EH (cell line): ENCODE measurements around the gene UBE2L3.
A peak's percentile ranks its signal among the peaks of the same experiment; 100 is the strongest.
"Not testable (repeated sequence)": the region's sequence is repeated elsewhere in the genome, so short reads cannot be mapped to it uniquely, and the experiment has no call there.

ENCODE experiments used
- DNase-seq: peaks from one replicate; pipeline ENCODE4 v3.0.0-alpha.2; 2015; ENCODE audit warnings: low read depth

UBE2L3 gene

DNA sequence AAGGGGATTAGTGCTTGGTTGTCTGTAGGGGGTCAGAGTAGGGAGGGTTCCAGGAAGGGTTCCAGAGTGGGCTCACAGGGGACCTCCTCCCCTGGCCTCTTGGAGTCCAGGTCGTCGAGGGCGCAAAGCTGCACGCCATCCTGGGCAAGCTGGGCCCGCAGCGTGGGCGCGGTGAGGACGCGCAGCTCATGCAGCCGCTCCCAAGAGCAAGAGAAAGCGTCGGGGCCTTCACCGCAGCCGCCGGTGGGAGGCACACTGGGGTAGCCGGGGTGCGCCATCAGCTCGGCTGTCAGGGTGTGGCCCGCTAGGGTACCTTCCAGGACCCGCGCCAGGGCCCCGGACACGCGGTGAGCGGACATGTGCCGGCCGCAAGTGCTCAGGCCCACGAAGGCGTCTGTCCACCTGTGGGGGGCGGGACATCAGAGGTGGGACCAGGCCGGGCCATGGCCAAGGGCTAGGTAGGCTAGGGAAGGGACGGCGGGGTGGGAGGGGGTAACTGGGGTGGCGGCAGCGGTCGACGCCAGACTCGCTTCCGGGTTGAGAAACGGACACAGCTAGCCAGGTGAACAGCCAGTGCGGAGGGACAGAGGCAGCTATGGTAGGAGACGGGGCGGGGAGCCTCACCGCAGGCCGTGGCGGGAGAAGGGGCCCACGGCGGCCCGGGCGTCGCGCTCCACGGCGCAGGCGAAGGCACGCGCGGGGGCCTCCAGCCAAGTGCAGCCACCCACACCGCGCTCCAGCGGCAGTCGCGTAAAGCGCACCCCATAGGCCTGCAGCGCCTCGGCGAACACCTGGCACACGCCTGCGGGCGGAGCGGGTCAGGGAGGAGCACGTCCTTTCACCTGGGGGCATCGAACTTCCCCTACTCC lies 61.1 kb downstream of the UBE2L3 start:
- DNase-seq: no peak

DNA sequence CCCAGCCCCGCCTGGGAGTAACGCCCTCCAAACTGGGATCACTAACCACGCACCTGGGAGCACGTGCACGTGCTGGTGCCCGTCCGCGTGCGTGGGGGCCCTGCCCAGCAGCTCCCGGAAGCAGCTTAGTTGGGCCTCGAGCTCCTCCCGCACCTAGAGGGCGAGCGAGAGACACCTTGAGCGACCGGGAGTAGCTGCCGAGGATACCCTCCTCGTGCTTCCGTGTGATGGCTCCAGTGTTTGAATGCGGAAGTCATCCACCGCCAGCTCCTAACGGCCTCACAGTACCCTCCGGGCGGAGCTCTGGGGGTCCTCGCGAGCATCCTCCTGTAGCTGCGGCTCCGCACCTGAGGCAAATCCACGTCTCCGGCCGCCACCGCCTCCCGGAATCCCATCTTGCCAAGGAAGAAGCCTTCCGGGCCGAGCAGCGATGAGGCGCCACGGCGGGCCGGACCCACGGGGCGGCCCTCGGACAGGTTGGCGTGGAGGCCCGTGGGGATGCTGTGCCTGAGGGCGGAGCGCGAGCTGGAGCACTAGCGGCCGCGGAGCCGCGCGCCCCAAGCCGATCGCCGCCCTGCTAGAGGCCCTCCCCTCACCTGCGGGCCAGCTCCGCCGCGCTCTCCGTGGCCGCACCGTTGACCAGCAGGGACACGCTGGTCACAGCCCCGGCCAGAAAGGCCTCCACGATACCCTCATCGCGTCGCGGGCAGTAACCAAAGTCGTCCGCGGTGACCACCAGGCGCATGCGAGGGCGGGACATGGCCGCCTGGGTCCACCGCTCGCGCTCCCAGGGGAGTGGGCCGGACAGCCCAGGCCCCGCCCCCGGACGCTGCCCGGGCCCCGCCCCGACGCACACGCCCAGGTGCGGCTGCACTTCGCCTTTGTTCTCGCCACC lies 62.0 kb downstream of the UBE2L3 start, which contains the start of gene YDJC:
YDJC (minus strand) TSS at position 768 of the 895 bp plus-strand sequence; CDS start at position 760, 8 bp downstream.
- peak; percentile 90 for DNase-seq

DNA sequence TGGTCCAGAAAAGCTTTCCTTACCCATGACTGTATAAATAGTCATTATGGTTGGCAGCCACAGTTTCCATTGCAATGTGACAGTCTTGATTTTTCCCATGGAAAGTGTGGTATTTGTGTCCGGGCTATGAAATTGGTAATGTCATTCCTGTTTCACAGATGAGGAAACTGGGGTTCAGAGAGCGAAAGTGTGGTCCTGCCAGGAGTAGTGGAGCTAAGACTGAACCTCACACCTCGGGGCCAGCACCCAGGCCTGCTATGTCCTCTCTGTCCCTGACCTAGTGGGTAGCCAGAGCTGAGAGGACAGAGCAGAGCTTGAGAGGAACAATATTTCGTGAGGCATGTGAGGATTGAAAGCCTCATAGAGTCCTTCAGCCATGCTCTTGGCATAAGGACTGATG lies 63.5 kb downstream of the UBE2L3 start:
- no peak for DNase-seq

DNA sequence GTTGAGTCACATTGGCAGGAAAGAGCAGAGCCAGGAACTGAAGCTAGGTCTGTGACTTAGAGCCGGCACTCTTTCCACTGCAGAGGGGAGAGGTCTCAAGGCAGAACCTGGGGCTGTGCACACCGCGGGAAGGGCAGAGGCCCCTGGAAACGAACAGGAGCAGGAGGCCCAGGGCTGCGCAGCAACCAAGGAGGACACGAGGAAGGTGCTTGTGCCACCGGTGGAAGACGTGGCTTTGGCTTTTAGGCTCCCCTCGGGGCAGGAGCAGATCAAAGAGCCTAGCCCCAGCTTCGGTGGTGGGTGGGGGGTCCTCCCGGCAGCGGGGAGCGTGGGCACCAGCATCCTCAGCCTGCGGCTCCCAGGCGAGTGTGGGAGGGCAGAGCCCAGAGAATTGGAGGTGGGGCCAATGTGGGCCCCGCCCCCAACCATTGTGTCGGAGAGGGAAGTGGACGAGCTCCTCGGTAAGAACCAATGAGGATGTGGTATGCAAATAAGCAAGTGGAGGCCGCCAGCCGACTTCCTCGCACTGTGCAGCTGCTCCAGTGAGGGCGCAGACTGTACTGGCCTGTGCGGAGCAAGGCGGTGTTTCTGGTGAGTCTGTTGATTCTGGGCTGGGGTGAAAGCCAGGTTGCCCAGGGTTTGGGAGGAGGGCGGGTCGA lies 64.9 kb downstream of the UBE2L3 start, which contains the start of gene CCDC116:
CCDC116 (plus strand) TSS at position 524 of the 659 bp plus-strand sequence. CDS start 422 bp downstream, outside the sequence.
- DNase-seq: peak; percentile 28

DNA sequence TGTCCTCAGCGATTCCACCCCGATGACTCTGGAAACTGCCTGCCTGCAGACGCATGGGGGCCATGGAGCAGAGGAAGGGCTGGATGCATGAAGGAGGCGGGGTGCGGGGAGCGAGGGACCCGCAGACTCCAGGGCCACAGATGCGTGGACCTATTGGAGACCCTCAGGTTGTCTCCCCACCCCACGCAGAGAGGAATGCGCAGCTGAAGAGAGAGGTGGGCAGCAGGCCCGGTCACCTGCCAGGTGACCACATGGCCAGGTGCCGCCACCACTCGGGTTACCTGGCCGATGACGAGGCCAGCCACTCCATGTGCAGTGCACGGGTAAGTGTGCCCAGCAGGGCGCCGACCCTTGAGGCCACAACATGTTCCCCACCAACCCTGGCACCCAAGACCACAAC lies 65.4 kb downstream of the UBE2L3 start:
- no peak for DNase-seq

DNA sequence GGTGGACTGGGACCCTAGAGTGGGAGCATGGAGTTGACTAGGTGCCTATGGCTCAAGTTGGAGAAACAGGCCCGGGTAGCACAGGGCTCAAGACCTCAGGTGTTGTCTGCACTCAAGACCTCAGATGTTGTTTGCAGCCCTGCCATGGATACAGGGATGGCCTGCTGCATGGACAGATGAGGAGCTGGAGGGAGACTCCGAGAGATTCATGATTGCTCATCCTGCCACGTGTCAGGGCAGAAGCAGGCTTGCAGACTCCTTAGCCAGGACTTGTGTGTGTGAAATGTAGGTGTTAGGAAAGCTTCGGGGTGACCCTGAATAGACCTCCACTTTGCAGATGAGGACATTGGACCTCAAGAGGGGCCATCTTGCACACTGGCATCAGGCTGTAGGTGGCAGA lies 66.0 kb downstream of the UBE2L3 start:
- DNase-seq: no peak

DNA sequence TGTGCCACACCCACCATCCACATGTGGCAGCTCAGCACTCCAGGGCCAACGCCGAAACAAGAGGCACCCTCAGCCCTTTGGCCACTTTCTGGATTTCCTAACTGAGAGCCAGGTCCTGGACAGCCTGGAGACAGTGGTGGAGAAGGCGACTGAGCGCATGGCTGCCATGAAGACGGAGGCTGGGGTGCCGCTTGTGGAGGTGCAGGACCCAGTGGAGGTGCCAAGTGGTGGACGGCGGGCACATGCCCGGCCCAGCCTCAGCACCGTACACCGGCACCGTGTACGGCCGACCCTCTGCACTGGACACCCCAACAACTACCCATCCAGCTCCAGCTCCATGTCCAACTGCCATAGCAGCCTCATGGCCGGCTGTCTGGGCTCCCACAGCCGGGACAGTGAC lies 66.6 kb downstream of the UBE2L3 start:
- DNase-seq: no peak

DNA sequence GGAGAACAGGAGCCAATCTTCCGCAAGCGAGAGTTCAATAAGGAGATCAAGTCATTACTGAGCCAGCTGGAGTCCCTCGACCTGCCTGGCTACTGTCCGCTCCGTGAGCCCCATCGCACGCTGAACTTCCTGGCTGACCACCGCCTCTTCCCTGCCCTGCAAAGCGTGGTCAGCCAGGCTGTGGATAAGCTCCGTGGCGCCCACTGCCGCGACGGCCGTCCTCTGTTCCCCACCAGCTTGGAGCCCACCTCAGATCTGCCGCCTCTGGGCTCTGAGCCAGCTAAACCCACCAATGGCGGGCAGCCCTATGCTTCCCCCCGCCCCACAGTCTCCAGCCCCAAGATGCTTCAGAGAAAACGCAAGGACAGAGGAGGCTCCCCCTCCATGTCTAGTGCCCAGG lies 67.3 kb downstream of the UBE2L3 start:
- no peak for DNase-seq

DNA sequence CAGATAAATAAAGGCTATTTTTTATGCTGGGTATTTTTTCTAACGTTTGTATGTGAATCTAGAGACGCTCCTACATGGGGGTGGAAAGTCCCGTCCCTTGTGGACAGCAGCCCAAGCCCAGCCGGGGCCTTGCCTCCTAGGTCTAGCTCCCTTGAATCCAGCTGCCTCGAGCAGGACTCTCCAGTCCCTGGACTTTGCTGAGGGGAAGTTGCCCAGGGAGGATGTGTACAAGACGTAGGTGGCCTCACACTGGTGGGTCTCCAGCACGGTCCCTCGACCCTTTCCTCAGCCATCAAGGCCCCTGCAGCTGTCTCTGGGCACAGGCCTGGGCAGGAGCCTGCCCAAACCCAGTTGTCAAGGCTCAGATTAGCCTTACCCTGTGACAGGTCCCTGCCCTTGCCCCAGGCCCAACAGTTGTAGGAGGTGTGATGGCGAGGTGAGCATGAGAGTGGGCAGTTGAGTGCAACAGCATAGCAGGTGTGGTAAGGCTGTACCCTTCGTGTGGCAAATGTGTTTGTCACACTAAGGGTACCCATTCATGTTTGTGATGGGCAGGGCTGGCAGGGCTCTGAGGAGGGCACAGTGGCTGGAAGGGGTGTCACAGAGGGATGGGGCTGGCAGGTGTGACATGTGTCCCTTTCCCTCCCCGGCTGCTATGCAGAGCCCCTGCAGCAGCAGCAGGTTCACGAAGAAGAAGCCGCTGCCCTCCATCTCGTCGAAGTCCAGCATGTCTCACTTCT lies 68.4 kb downstream of the UBE2L3 start:
- DNase-seq: no peak

DNA sequence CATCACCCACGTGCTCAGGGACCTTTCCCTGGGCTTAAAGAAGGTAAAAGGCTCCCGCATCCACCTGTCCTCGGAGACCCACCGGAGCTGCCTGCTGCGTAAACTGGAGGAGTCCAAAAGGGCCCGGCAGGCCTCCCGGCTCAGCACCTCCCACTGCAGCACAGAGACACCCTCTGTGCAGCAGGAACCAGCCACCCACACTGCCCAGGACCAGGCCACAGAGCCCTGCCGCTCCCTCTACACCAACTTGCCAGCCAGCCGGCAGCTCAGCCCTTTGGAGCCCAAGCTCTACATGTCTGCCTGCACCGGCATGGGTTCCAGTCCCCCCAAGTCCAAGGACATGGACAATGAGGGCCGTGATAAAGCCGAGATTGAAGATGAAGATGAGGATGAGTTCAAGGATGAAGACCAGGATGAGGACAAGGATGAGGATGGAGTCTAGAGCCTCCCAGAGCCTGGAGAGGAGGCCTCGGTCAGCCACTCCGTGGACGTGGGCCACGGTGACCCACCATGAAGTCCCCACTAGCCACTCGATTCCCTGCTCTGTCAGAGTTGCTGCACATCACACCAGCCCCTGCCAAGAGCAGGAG lies 69.2 kb downstream of the UBE2L3 start:
- DNase-seq: no peak

DNA sequence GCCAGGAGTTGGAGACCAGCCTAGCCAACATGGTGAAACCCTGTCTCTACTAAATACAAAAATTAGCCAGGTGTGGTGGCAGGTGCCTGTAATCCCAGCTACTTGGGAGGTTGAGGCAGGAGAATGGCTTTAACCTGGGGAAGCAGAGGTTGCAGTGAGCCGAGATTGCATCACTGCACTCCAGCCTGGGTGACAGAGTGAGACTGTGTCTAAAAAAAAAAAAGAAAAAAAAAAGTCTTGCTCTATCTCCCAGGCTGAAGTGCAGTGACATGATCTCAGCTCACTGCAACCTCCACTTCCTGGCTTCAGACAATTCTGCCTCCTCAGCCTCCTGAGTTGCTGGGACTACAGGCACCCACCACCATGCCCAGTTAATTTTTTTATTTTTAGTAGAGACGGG lies 69.9 kb downstream of the UBE2L3 start:
- not testable (repeated sequence) for DNase-seq

DNA sequence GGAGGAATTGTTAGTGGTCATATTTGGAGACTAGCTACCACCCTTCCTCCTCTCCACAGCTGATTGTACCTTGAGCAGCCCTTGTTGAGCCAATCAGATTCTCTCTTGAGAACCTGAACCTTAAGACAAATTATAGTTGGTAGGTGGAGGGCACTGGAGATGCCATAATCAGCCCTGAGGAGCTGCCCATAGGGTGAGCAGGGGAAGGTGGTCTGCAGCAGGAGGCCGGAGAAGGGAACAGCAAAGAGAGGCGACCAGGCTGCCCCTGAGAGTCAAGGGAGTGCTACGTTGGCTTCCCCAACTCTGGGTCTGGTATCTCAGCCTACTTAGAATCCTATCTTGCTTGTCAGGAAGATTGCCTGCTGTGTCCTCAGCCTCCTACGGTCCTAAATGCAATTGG lies 71.8 kb downstream of the UBE2L3 start:
- DNase-seq: no peak

DNA sequence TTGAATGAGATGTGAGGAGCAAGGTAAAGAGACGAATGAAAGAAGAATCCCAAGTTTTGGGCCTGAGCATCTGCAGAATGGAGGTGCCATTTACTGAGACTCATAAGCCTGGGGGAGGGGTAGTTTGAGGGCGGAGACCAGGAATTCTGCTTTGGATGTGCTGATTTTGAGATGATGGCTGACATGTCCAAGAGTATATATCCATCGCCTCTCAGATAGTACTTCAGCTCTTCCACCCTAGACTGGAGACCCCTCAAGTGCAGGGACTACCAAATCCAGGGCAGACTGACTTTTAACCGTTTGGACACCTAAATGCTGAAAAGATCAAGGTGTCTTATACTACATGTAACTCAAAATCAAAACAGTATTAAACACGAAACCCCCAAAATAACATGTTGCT lies 73.3 kb downstream of the UBE2L3 start:
- no peak for DNase-seq

DNA sequence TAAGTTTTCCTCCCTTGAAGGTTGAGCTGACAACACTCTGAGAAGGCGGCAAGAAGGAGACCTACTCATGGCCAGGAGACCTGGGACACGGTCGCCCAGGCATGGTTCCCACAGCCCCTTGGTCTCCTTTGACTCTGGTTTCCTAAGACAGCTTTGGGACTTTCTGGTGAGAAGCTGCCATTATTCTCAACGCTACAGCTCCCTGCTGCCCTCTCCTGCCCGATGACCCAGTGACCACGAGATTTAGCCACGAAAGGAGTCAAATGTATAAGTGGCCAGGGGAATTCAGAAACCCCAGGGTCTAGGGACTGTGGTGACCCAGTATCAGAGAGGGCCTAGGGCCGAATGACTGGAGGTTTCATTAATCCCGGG lies 73.9 kb downstream of the UBE2L3 start:
- peak; percentile 70 for DNase-seq

DNA sequence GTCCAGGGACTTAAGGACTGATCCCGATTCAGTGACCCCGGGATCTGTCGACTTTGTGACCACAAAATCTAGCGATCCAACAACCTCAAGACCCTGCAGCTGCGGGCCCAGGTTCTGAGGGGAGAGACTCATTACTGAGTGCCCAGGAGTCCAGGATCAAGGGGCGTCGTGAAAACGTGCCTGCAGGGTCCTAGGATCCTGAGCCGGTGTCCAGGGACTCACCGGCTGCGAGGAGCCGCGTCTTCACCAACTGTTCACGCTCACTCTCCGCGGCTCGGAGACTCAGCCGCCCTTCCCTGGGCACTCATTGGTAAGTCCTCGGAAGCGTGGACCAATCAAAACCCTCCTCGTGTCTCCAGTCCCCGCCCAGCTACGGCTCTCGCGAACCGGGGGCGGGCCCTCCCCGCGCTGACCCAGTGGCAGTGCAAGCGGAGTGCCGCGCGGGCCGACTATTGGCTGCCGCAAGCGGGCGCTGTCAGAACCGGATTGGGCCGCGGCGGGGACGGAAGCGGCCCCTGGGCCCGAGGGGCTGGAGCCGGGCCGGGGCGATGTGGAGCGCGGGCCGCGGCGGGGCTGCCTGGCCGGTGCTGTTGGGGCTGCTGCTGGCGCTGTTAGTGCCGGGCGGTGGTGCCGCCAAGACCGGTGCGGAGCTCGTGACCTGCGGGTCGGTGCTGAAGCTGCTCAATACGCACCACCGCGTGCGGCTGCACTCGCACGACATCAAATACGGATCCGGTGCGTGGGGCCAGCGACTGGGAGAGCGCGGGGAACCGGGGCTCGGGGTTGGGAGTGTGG lies 74.5 kb downstream of the UBE2L3 start, which contains the start of gene SDF2L1:
SDF2L1 (plus strand) TSS at position 514 of the 795 bp plus-strand sequence; CDS start at position 549, 35 bp downstream.
- DNase-seq: peak; percentile 99

DNA sequence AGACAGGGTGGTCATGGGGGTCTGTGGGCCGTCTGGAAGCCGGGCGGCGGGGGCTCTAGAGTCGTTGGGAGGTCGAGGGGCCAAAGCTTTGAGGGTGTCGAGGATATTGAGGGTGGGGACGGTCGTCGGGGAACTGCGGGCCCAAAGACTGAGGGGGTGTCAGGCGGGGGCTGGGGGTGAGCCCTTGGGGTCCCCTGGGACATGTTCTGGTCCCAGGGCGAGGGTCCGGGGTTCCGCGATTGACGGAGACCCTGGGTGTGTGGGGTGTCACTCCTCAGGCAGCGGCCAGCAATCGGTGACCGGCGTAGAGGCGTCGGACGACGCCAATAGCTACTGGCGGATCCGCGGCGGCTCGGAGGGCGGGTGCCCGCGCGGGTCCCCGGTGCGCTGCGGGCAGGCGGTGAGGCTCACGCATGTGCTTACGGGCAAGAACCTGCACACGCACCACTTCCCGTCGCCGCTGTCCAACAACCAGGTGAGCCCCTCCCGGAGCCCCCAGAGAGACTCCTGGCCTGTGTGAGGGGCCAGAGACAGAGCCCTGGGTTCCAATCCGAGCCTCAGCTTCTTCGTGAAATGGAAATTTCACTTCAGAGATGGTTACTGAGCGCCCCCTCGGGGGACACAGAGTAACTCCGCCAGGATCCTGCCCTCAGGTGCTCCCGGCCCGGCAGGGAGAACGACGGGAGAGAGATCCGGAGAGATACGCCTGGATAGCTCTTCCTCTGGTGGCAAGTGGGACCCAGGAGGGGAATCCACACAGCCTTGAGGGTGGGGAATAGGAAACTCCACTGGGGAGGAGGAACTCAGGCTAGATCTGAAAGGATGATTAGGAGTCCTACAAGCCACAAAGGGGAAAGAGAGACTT lies 75.3 kb downstream of the UBE2L3 start:
- peak; percentile 63 for DNase-seq

DNA sequence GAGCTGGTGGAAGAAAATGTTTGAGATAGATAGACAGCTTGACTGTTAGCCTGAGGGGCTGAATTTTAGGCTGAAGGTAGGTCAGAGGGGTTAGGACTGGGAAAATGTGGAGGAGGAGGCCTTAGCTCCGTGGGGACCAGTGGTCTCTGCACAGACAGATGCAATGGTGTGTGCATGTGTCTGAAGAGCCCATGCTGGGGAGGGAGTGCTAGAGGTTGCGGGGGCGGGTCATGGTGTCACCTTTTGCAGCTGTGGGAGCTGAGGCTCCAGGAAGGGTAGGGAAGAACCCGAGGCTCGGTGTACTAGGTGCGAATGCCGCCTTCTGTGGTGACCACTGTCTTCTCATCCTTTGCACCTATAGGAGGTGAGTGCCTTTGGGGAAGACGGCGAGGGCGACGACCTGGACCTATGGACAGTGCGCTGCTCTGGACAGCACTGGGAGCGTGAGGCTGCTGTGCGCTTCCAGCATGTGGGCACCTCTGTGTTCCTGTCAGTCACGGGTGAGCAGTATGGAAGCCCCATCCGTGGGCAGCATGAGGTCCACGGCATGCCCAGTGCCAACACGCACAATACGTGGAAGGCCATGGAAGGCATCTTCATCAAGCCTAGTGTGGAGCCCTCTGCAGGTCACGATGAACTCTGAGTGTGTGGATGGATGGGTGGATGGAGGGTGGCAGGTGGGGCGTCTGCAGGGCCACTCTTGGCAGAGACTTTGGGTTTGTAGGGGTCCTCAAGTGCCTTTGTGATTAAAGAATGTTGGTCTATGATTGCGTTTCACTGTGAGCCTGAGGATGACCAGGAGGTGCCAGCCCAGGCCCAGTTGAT lies 76.2 kb downstream of the UBE2L3 start:
- DNase-seq: no peak

DNA sequence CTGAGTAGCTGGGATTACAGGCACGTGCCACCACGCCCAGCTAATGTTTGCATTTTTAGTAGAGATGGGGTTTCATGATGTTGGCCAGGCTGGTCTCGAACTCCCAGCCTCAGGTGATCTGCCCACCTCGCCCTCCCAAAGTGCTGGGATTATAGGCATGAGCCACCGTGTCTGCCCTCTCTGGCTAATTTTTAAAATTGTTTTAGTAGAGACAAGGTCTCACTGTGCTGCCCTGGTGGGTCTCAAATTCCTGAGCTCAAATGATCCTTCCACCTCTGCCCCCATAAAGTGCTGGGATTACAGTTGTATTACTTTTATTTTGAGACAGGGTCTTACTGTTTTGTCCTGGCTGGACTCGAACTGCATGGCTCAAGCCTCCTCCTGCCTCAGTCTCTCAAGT lies 78.0 kb downstream of the UBE2L3 start:
- not testable (repeated sequence) for DNase-seq
